Activated CD4-positive, alpha-beta T cell treated with anti-CD3 and anti-CD28 coated beads for 48 hours (primary cell): ENCODE results near the gene SDHB.

ENCODE experiments used
- DNase-seq: peaks from one replicate; pipeline ENCODE4 v3.0.0-alpha.2; 2020

SDHB gene

GRCh38 chr1:17053685-17054410, at the start of gene SDHB:
SDHB (minus strand) TSS chr1:17054032; CDS start chr1:17054019, 13 bp downstream.
- DNase-seq: peak; percentile 100

GRCh38 chr1:17102232-17102631, 48.4 kb upstream of the SDHB start:
- DNase-seq: no peak

GRCh38 chr1:17101261-17101660, 47.4 kb upstream of the SDHB start:
- DNase-seq: no peak

GRCh38 chr1:17099616-17100340, 45.9 kb upstream of the SDHB start:
- no peak for DNase-seq

- no peak for DNase-seq
These were observed 44.9 kb upstream of the SDHB start for GRCh38 chr1:17098446-17099317.

- DNase-seq: no peak
These were observed 44.0 kb upstream of the SDHB start for GRCh38 chr1:17097787-17098186.

- no peak for DNase-seq
These were observed 43.3 kb upstream of the SDHB start for GRCh38 chr1:17097147-17097546.

GRCh38 chr1:17096584-17096983, 42.8 kb upstream of the SDHB start:
- DNase-seq: no peak

GRCh38 chr1:17095141-17095540, 41.3 kb upstream of the SDHB start:
- no peak for DNase-seq

- DNase-seq: no peak
These were observed 40.8 kb upstream of the SDHB start for GRCh38 chr1:17094664-17095063.

- DNase-seq: no peak
These were observed 40.1 kb upstream of the SDHB start for GRCh38 chr1:17093822-17094393.

- no peak for DNase-seq
These were observed 37.4 kb upstream of the SDHB start for GRCh38 chr1:17091252-17091651.

- no peak for DNase-seq
These were observed 35.7 kb upstream of the SDHB start for GRCh38 chr1:17089506-17089905.

GRCh38 chr1:17086751-17087150, 32.9 kb upstream of the SDHB start:
- DNase-seq: no peak

GRCh38 chr1:17084787-17085186, 31.0 kb upstream of the SDHB start:
- no peak for DNase-seq

GRCh38 chr1:17082761-17083160, 28.9 kb upstream of the SDHB start:
- no peak for DNase-seq

GRCh38 chr1:17081439-17081838, 27.6 kb upstream of the SDHB start:
- no peak for DNase-seq

- no peak for DNase-seq
These were observed 27.0 kb upstream of the SDHB start for GRCh38 chr1:17080880-17081279.

GRCh38 chr1:17080085-17080759, 26.4 kb upstream of the SDHB start:
- no peak for DNase-seq

- no peak for DNase-seq
These were observed 25.4 kb upstream of the SDHB start for GRCh38 chr1:17078991-17079868.

- DNase-seq: peak; percentile 47
These were observed 21.8 kb upstream of the SDHB start for GRCh38 chr1:17075470-17076255.
